Measurements from ENCODE around the gene ZNF570. TPM values are rescaled to one million over a fixed set of nuclear protein-coding genes. Genes with fewer than 3 reads are reported as not detected.

The ZNF570 gene
- polyA plus RNA-seq (ENCODE audit: insufficient read length in 3 of 3) = 10 to 100 TPM in 2 of 3 donors, 1 to 10 TPM in 1; 9.4 to 11.3 (median 10.5) TPM
- long read RNA-seq, donor 1, full-length matches to known transcripts = 2 of 2 reads
- long read RNA-seq, donor 1, partial matches to known transcripts = 0 of 2 reads
- long read RNA-seq, donor 1, other reads (novel, unspliced or antisense) = 0 of 2 reads
- long read RNA-seq, donor 2, full-length matches to known transcripts = 1 of 1 reads
- long read RNA-seq, donor 2, partial matches to known transcripts = 0 of 1 reads
- long read RNA-seq, donor 2, other reads (novel, unspliced or antisense) = 0 of 1 reads
- long read RNA-seq, donor 3, full-length matches to known transcripts = 5 of 5 reads
- long read RNA-seq, donor 3, partial matches to known transcripts = 0 of 5 reads
- long read RNA-seq, donor 3, other reads (novel, unspliced or antisense) = 0 of 5 reads
- long read RNA-seq, donor 4 = 0 reads
- long read RNA-seq, donor 5, full-length matches to known transcripts = 4 of 4 reads
- long read RNA-seq, donor 5, partial matches to known transcripts = 0 of 4 reads
- long read RNA-seq, donor 5, other reads (novel, unspliced or antisense) = 0 of 4 reads
- long read RNA-seq, donor 6, full-length matches to known transcripts = 3 of 10 reads
- long read RNA-seq, donor 6, partial matches to known transcripts = 7 of 10 reads
- long read RNA-seq, donor 6, other reads (novel, unspliced or antisense) = 0 of 10 reads
- long read RNA-seq, donor 7 = 0 reads
- long read RNA-seq, donor 8, full-length matches to known transcripts = 5 of 5 reads
- long read RNA-seq, donor 8, partial matches to known transcripts = 0 of 5 reads
- long read RNA-seq, donor 8, other reads (novel, unspliced or antisense) = 0 of 5 reads
- long read RNA-seq, donor 9, full-length matches to known transcripts = 2 of 2 reads
- long read RNA-seq, donor 9, partial matches to known transcripts = 0 of 2 reads
- long read RNA-seq, donor 9, other reads (novel, unspliced or antisense) = 0 of 2 reads
- long read RNA-seq, donor 10, partial matches to known transcripts = 0 of 2 reads
- long read RNA-seq, donor 10, other reads (novel, unspliced or antisense) = 0 of 2 reads
- long read RNA-seq, donor 11, partial matches to known transcripts = 0 of 1 reads
- long read RNA-seq, donor 11, other reads (novel, unspliced or antisense) = 0 of 1 reads
- long read RNA-seq, donor 12 = 0 reads
- long read RNA-seq, donor 13, full-length matches to known transcripts = 6 of 6 reads
- long read RNA-seq, donor 13, partial matches to known transcripts = 0 of 6 reads
- long read RNA-seq, donor 13, other reads (novel, unspliced or antisense) = 0 of 6 reads
- long read RNA-seq, donor 14, full-length matches to known transcripts = 3 of 3 reads
- long read RNA-seq, donor 14, partial matches to known transcripts = 0 of 3 reads
- long read RNA-seq, donor 14, other reads (novel, unspliced or antisense) = 0 of 3 reads
- long read RNA-seq, donor 15, full-length matches to known transcripts = 2 of 2 reads
- long read RNA-seq, donor 15, partial matches to known transcripts = 0 of 2 reads
- long read RNA-seq, donor 15, other reads (novel, unspliced or antisense) = 0 of 2 reads
- long read RNA-seq, donor 16, full-length matches to known transcripts = 7 of 7 reads
- long read RNA-seq, donor 16, partial matches to known transcripts = 0 of 7 reads
- long read RNA-seq, donor 16, other reads (novel, unspliced or antisense) = 0 of 7 reads

DNA sequence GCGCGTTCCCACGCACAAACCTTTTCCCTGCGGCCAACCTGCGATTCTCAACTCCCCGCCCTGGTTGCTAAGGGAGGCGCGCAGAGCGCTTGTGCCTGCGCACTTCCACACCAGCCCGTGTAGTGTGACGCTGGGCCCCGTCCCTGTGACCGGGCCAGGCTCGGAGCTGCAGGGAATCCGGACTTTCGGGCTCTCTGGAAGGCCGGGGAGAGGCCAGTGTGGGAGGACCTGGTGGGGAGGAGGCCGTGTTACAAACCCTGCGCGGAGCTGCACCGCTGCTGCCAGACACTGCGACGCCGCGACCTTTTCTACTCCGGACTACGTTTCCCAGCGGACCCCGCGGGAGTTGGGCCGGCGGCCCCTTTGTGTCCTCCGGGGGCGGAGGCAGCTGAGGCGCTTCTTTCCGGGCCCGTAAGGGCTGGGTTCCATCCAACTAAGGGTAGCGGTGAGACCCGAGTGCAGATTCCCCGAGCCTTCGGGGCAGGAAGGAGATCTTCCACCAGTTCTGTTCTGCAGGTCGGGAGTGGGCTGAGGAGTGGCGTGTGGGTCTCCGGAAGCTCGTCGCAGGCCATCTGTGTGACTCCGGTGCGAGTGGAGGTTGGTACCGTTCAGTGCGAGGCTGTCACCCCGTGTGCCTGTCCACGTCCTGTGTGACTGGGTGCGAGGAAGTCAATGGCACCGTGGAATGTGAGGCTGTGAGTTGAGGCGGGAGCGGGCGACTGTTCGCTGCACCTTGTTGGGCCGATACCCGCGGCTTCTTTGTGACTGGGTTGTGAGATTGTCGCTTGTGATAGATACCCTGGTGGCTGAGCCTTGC lies at the start of gene ZNF570:
ZNF570 (plus strand) TSS at position 396 of the 817 bp plus-strand sequence. CDS start 999 bp downstream, outside the sequence.
- DNase-seq (ENCODE audit: extremely low read depth in 1 of 11, low read depth in 9 of 11, low spot score in 4 of 11) = peak; percentile 73 to 90 (median 83)

DNA sequence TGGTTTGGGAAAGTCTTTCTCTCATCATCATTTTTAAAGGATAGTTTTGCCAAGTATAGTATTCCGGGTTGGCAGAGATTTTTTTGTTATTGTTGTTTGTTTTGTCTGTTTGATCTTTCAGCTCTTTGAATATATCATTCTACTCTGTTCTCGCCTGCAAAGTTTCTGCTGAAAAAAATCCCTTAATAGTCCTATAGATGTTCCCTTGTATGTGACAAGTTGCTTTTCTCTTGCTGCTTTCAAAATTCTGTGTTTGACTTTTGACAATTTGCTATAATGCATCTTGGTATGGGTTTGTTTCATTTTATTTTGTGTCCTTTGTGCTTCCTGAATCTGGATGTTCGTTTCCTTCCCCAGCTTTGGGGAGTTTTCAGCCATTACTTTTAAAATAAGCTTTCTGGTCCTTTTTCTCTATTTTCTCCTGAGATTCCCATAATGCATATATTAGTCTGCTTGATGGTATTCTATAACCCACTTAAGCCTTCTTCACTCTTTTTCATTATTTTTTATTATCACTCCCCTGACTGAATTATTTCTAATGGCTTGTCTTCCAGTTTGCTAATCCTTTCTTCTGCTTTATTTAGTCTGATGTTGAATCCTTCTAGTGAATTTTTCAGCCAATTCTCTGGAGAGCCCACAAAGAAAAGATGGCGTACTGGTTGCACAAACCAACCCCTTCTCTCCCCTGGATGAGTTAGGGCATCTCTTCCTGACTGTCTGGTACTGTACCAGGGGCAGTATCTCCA lies 16.5 kb upstream of the ZNF570 start:
- DNase-seq (ENCODE audit: extremely low read depth in 1 of 11, low read depth in 9 of 11, low spot score in 4 of 11) = no peak

DNA sequence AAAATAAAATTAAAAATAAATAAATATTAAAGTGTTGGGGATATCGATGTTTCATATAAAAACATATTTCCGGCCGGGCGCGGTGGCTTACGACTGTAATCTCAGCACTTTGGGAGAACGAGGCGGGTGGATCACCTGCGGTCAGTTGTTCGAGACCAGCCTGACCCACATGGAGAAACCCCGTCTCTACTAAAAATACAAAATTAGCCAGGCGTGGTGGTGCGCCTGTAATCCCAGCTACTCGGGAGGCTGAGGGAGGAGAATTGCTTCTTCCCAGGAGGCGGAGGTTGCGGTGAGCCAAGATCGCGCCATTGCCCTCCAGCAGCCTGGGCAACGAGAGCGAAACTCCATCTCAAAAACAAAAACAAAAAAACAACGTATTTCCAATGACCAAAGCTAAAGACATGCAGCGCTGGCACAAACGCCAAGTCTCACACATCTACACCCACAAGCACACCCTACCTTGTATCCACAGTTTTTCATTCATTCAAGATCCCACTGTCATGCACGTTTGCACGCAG lies 2.8 kb upstream of the ZNF570 start:
- DNase-seq (ENCODE audit: extremely low read depth in 1 of 11, low read depth in 9 of 11, low spot score in 4 of 11) = peak in 2 of 11 donors; percentile 1 to 9

DNA sequence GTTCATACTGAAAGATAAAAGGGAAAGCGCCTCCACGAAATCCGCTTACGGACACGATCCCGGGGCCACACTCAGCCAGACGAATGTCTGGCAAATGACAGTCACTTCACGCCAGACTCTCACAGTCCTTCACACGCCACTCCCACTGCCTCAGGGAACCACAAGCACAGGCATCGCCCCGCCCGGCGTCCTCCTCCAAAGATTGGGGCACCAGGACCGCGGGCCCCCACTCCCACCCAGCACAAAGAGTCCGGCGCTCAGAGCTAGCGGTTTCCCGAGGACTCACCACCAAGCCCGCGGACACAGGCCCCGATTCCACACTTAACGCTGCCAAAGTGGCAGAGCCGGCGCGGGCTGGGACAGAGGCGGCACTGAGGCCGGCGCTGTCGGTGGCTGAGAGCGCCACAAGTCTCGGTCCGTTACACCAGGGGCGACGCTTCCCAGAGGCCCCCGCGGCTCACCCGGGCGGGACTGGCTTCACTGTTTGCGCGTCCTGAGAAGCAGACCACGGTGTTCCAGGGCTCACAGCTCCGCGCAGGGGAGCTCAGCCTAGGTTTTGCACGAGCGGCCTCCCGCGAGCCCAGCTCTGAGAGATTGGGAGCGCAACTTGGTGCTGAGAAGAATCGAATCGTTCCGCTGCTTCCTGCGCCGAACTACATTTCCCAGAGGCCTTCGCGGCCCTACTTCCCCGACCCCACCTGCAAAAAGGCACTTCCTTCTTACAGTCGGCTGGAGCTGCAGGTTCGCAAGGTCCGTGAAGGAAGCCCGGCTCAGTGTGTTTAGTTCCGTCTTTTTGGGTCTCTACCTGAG lies 2.2 kb upstream of the ZNF570 start, which contains the start of gene ZNF569:
ZNF569 (minus strand) TSS at position 647 of the 810 bp plus-strand sequence. CDS start 22,523 bp downstream, outside the sequence.
- peak; percentile 83 to 94 (median 91) for DNase-seq (ENCODE audit: extremely low read depth in 1 of 11, low read depth in 9 of 11, low spot score in 4 of 11)

DNA sequence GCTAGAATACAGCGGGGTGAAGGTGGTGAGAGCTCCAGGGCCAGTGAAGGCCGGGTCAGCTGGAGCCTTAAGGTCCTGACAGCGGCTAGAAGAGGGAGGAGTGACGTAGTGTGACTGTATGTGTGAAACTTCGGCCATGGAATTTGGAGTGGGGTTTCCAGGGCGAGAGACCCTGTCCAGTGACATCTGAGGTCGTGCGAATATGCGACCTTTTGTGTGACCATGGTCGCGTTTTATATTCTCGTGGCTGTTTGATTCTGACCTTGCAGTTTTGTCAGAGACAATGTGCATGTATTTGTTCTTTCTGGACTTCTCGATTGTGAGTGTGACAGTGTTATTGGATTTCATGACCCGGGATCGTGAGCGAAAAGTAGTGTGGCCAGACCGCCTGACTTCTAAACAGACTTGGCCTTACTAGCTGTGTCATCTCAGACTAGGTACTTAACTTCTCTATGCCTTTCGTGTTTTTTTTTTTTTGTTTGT lies 1.5 kb upstream of the ZNF570 start:
- peak in 1 of 11 donors; percentile 13 for DNase-seq (ENCODE audit: extremely low read depth in 1 of 11, low read depth in 9 of 11, low spot score in 4 of 11)

DNA sequence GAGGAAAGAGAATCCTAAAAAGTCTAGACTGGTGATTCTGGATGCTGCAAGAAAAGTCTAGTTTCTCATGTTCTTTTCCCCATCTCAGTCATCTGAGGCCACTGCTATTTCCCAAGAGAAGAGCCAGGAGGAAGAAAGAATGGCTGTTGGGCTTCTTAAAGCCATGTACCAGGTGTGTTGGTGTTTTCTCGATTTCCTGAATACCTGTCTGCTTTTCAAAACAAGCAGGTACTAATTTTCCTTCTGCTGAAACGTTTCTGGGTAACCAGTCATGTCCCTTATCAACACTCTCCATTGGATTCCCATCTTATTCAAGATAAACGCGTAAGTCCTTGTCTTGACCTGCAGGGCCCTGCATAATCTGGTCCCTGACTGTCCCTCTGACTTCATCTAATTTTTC lies 1.1 kb downstream of the ZNF570 start:
- no peak for DNase-seq (ENCODE audit: extremely low read depth in 1 of 11, low read depth in 9 of 11, low spot score in 4 of 11)

DNA sequence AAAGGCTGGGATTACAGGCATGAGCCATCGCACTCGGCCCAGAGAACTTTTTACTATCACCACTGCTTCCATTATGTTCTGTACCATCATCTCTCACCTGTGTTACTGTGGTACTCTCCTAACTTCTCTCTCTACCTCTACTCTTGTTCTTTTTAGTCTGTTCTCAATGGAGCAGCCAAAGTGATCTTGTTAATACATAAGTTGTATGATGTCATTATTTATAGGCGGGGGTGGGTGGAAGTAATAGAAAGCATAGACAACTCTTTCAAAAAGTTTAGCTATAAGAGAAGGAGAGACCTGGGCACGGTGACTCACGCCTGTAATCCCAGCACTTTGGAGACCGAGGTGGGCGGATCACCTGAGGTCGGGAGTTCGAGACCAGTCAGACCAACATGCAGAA lies 3.0 kb downstream of the ZNF570 start:
- no peak for DNase-seq (ENCODE audit: extremely low read depth in 1 of 11, low read depth in 9 of 11, low spot score in 4 of 11)

DNA sequence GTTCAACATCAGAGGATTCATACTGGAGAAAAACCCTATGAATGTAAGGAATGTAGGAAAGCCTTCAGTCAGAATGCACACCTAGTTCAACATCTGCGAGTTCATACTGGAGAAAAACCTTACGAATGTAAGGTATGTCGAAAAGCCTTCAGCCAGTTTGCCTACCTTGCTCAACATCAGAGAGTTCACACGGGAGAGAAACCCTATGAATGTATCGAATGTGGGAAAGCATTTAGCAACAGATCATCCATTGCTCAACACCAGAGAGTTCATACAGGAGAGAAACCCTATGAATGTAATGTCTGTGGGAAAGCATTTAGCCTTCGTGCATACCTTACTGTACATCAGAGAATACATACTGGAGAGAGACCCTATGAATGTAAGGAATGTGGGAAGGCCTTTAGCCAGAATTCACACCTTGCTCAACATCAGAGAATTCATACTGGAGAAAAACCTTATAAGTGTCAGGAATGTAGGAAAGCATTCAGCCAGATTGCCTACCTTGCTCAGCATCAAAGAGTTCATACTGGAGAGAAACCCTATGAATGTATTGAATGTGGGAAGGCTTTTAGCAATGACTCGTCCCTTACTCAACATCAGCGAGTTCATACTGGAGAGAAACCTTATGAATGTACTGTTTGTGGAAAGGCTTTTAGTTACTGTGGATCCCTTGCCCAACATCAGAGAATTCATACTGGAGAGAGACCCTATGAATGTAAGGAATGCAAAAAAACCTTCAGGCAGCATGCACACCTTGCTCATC lies 15.4 kb downstream of the ZNF570 start:
- DNase-seq (ENCODE audit: extremely low read depth in 1 of 11, low read depth in 9 of 11, low spot score in 4 of 11) = no peak

DNA sequence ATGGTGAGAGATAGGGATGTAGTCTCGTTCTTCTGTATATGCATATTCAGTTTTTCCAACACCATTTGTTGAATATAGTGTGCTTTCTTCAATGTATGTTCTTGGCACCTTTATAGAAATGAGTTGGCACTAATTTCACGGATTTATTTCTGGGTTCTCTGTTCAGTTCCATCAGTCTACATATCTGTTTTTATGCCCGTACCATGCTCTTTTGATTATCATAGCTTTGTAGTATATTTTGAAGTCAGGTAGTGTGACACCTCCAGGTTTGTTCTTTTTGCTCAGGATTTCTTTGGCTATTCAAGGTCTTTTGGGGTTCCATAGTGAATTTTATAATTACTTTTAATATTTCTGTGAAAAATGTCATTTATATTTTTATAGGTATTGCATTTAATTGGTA lies 23.1 kb downstream of the ZNF570 start:
- no peak for DNase-seq (ENCODE audit: extremely low read depth in 1 of 11, low read depth in 9 of 11, low spot score in 4 of 11)

DNA sequence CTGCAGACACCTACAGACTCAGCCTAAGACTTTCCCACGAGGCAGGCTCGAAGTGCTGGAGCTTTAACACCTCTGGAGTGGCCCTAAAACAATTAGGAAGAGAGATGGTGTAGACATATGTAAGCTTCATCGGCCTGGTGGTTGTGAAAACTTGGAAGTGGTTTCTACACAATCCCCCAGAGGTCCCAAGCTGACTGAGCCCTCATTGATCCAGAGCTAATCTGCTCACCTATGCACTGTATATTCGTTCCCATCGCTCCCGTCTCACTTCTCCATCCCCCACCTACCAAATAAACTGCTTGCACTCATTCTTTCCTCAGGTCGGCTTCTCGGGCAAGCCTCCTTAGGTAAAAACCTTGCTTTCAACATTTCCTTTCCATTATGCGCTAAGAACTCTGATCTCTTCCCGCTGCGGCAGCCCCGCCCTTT lies 36.8 kb downstream of the ZNF570 start:
- peak in 1 of 11 donors; percentile 15 for DNase-seq (ENCODE audit: extremely low read depth in 1 of 11, low read depth in 9 of 11, low spot score in 4 of 11)

DNA sequence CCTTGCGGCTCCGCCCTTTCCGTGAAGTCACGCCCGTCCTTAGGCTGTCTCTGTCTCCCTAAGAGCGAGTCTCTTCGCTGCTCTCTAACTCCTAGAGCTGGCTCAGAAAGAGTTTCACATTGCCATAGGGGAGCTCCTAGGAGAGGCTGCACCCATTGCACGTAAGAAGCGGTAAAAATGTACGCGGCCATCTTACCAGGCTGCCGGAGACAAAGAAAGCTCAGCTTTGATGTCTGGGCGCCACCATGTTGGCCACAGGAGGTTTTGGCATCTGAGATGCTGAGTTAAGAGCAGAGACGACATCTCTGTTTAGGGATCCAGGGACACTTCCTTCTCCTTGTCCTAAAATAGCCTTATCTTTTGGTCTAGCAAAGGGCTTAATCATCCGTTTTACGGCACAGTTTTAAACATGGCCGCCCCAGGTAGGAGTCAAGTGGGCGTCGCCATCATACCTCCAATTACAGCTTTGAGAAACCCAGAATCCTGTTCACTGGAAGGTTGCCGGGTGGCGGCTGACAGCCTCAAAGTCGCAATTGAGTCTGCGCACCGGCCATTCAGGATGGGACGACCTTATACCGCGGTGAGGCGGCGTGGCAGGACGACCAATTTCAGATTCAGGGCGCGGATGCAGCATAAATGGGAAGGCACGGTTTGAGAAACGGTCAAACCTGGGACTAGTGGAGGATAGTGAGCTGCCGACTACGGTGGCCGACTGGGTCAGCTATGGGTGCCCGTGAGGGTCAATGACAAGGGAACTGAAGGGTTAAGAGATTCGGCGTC lies 37.4 kb downstream of the ZNF570 start, which contains the start of gene ZNF793:
ZNF793 (plus strand) TSS at position 553 of the 780 bp plus-strand sequence. CDS start 16,501 bp downstream, outside the sequence.
- peak; percentile 73 to 91 (median 85) for DNase-seq (ENCODE audit: extremely low read depth in 1 of 11, low read depth in 9 of 11, low spot score in 4 of 11)

DNA sequence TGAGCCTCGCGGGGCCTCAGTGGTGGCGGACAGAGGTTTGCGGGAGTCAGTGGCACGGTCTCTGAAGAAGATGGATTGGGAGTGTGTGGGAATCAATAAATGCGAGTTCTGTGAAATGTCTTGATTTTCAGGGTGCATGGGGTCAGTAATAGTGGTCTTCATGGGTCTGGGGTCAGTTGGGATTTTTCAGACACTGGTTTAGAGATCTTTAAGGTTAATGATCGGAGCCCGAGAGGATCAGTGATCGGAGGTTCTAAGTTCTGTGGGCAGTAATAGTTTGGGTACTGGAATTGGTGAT lies 38.0 kb downstream of the ZNF570 start:
- DNase-seq (ENCODE audit: extremely low read depth in 1 of 11, low read depth in 9 of 11, low spot score in 4 of 11) = peak in 1 of 11 donors; percentile 19

DNA sequence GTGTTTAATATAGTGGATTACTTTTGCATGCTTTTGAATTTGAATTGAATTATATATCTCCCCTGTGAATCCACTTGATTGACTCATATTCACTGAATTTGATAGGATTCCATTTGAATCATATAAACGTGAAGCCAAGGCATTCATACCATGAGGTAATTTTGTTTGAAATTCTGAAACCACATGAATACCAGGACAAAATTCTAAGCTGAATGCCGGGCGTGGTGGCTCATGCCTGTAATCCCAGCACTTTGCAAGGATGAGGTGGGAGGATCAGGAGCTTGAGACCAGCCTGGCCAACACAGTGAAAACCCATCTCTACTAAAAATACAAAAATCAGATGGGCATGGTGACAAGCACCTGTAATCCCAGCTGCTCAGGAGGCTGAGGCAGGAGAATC lies 42.0 kb downstream of the ZNF570 start:
- DNase-seq (ENCODE audit: extremely low read depth in 1 of 11, low read depth in 9 of 11, low spot score in 4 of 11) = no peak

DNA sequence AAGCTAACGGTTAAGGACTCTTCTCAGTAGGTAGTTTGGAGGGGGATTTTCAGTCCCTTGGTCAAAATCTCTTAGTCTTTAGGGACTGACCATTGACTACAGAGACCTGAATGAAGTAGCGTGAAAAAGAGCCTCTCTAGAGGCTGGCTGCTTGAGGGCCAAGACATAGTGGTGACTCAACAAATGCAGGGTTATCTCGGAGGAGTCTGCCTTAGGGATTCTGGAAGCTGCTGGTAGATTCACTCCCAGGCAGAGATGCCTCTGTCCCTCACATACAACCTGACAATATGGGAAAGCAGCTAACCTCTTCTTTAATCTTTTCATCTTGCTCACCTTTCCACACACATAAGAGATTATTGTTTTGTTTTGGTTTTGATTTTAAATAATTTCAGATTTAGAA lies 42.7 kb downstream of the ZNF570 start:
- DNase-seq (ENCODE audit: extremely low read depth in 1 of 11, low read depth in 9 of 11, low spot score in 4 of 11) = no peak
